Measurements from ENCODE around the gene BMP7. TPM values are rescaled to one million over a fixed set of nuclear protein-coding genes. Genes with fewer than 3 reads are reported as not detected.

The BMP7 gene
- total and polyA plus RNA-seq, 11 donors: 0.72 to 12.3 (median 3.7) TPM

DNA sequence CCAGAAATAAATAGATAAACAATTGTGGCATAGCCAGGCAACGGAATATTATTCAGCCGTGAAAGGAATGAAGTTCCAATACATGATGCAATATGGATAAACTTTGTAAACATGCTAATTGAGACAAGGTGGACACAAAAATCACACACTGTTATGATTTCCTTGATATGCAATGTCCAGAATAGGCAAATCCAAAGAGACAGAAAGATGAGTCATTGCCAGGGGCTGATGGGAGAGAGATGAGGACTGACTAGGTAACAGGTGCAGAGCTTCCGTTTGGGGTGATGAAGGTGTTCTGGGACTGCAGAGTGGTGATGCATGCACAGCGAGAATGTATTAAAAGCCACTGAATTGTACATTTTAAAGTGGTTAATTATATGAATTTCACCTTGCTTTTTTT, 32.0 kb upstream of the BMP7 start:
- intact Hi-C loops (cut with DNase I): no loop called here
- H3K27ac ChIP-seq: no peak overlapping the region
- H3K9me3 ChIP-seq: no peaks in the 10 kb centered on the region
- no peaks in the 10 kb centered on the region for H3K36me3 ChIP-seq
- 84 to 94% (median 89%) methylated on average over 4 of the region's 4 CpGs for WGBS, 4 donors
- peaks cover 0 to 2% (median 0%) of the 10 kb centered on the region in 9 donors for H3K27me3 ChIP-seq
- H3K4me1 ChIP-seq: no peaks in the 10 kb centered on the region
- ATAC-seq (no peak), DNase-seq (no peak)
- no peak overlapping the region for H3K4me3 ChIP-seq
- TF ChIP-seq POLR2A (IDR thresholded peaks at IDR 0.05) (no peak), CTCF (IDR thresholded peaks at IDR 0.05) (no peak)

DNA sequence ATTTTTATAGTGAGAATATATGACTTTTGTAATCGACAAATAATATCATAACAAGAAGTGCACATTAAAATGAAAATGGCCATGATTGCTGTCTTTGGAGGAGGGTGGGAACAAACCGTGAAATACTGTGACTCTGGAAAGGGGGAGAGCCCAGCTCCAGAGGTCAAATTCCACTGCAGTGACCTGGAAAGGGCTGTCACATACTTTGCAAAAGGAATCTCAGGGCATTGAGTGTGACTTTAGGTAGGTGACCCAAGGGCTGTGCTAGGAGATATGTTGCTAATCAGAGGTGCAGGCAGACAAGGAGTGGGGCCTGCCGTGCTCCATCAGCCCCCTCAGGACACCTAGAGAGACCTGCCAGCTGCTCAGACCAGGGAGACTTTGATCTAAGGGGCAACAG, 28.1 kb upstream of the BMP7 start:
- no peak for TF ChIP-seq CTCF (IDR thresholded peaks at IDR 0.05)
- no peak for TF ChIP-seq POLR2A (IDR thresholded peaks at IDR 0.05)
- Histone ChIP-seq H3K27ac (no peak overlapping the region), H3K36me3 (no peaks in the 10 kb centered on the region), H3K4me3 (no peak overlapping the region), H3K4me1 (no peaks in the 10 kb centered on the region), H3K27me3 (peaks cover 0 to 40% (median 7%) of the 10 kb centered on the region in 9 donors), H3K9me3 (no peaks in the 10 kb centered on the region)
- 39 to 44% (median 40%) methylated on average over 3 of the region's 3 CpGs for WGBS, 4 donors
- DNase-seq (no peak), ATAC-seq (no peak)
- intact Hi-C loops (cut with DNase I): no loop called here

DNA sequence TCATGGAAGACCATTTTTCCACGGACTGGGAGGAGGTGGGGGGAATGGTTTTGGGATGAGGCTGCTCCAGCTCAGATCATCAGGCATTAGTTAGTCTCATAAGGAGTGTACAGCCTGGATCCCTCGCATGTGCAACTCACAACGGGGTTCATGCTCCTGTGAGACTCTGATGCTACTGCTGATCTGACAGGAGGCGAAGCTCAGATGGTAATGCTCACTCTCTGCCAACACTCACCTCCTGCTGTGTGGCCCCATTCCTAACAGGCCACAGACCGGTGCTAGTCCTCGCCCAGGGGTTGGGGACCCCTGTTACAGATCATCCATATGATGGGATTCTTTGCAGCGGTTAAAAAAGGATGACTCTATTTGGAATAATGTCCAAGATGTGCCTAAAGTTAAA, 27.6 kb upstream of the BMP7 start:
- intact Hi-C loops (cut with DNase I): no loop called here
- no peak for ATAC-seq
- Histone ChIP-seq H3K4me1 (no peaks in the 10 kb centered on the region), H3K9me3 (no peaks in the 10 kb centered on the region), H3K27ac (no peak overlapping the region), H3K36me3 (no peaks in the 10 kb centered on the region), H3K27me3 (peaks cover 0 to 46% (median 10%) of the 10 kb centered on the region in 9 donors), H3K4me3 (no peak overlapping the region)
- no peak for TF ChIP-seq POLR2A (IDR thresholded peaks at IDR 0.05)
- no peak for TF ChIP-seq CTCF (IDR thresholded peaks at IDR 0.05)
- 67 to 78% (median 72%) methylated on average over 7 of the region's 7 CpGs for WGBS, 4 donors
- DNase-seq: no peak

GRCh38 chr20:57292611-57293010, 26.2 kb upstream of the BMP7 start:
- H3K27ac ChIP-seq: no peak overlapping the region
- H3K9me3 ChIP-seq: no peaks in the 10 kb centered on the region
- H3K27me3 ChIP-seq: peaks cover 0 to 59% (median 22%) of the 10 kb centered on the region in 9 donors
- TF ChIP-seq CTCF (IDR thresholded peaks at IDR 0.05) (no peak), POLR2A (IDR thresholded peaks at IDR 0.05) (no peak)
- intact Hi-C loops (cut with DNase I): no loop called here
- no peaks in the 10 kb centered on the region for H3K4me1 ChIP-seq
- WGBS, 4 donors: 69 to 86% (median 79%) methylated on average over 1 to 2 of the region's 2 CpGs
- DNase-seq: no peak
- no peak overlapping the region for H3K4me3 ChIP-seq
- no peak for ATAC-seq
- no peaks in the 10 kb centered on the region for H3K36me3 ChIP-seq
